Caki2 (cell line): ENCODE measurements around the gene PDGFD. TPM values are rescaled to one million over a fixed set of nuclear protein-coding genes. Genes with fewer than 3 reads are reported as not detected.

Source experiments
- DNase-seq: peaks from one replicate; pipeline ENCODE4 v3.0.0-alpha.2; 2015; ENCODE audit warnings: low read depth
- in situ Hi-C: cut with HindIII; loops from 2 replicates; pipeline ENCODE4 v1.10.0; 2016; ENCODE audit warnings: low sequenced_read_pairs, low pct_unique_long_range_greater_than_20kb, mixed read lengths
- total RNA-seq: library from RNA; depleted of rRNA; stranded (reverse); fragments of >200 nt; shearing (Covaris generic); gene quantifications from 2 replicates; pipeline ENCODE4 v1.2.3, GENCODE V29; 2014; ENCODE audit warnings: low replicate concordance

Gene PDGFD
- total RNA-seq, 1 experiment from 2014 or later = 13.1 TPM

DNA sequence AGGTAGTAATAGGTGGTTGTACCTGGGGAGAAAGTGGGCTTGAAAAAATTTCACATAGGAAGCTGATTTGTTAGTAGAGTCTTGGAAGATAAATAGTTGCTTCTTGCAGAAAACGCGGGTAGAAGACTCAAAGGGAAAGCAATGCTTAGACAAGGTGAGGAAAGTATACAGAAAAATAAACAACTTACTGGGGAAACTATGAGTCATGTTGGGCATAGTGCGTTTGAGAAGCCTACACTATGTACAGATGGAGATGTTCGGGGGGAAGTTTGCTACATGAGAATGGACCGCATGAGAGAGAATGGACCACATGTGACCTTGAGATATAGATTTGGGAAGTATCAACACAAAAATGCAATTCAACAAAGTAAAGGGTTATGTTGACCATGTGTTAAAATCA lies 214.2 kb downstream of the PDGFD start:
- in situ Hi-C loops = no loop called here
- DNase-seq = no peak

- DNase-seq = no peak
- in situ Hi-C loops = no loop called here
Observed at GRCh38 chr11:103948187-103948763, 215.7 kb downstream of the PDGFD start.

- no peak for DNase-seq
- in situ Hi-C loops = no loop called here
Observed at GRCh38 chr11:103947546-103947919, 216.4 kb downstream of the PDGFD start.

- in situ Hi-C loops = no loop called here
- DNase-seq = no peak
Observed at GRCh38 chr11:103946793-103947545, 217.0 kb downstream of the PDGFD start.

DNA sequence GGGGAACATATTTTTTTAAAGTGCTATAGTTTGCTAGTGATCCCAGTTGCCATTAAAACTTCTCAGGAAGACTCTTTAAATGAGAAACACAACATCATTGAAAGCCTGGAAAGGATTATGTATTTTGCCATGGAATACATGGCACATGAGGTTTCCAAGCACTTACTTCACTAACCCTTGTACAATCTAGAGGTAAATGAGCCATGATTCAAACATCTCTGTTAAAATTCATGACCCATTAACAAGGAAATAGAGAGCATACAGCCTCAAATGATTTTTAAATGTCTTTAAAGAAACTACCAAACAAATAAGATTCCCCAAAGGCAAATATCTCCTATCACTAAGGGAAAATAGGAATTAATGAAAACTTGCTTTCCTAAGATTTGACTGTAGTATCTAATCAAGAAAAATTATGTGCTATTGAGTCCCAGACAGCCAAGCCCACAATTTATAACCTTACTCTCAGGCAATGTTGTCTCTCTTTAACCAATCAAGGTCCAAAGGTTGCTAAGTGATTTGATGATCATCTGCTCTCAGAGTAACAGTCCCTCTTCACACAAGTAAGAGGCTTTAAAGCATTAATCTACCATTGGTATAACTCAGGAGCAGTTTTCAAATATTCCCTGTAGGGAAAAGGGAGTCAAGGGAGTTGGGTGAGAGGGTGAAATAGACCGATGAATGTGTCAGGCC lies 219.6 kb downstream of the PDGFD start:
- in situ Hi-C loops = no loop called here

DNA sequence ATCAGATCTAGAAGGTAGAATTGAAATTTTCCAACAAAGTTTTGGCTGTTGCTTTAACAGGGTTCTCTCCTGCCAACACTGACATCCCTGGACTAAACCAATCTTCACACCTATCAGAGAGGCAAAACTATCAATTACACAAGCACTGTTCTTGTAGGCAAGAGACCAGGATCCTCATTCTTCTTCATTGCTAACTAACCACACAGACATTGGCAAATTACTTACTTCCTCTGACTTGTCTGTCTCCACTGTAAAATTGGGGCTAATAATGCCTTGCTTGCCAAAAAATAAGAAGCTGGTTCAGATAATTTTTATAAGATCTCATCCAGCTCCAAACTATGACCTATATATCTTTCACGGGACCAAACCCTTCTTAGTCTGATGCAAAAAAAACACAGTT lies 221.3 kb downstream of the PDGFD start:
- in situ Hi-C loops = no loop called here
- DNase-seq = no peak

More for the DNA sequence above, 219.6 kb downstream of the PDGFD start:
- DNase-seq = no peak

GRCh38 chr11:103940551-103940950 lies 223.4 kb downstream of the PDGFD start:
- no peak for DNase-seq
- in situ Hi-C loops = no loop called here

GRCh38 chr11:103939694-103940093 lies 224.3 kb downstream of the PDGFD start:
- in situ Hi-C loops = no loop called here
- DNase-seq = no peak

GRCh38 chr11:103936059-103936458 lies 227.9 kb downstream of the PDGFD start:
- DNase-seq = no peak
- in situ Hi-C loops = no loop called here

DNA sequence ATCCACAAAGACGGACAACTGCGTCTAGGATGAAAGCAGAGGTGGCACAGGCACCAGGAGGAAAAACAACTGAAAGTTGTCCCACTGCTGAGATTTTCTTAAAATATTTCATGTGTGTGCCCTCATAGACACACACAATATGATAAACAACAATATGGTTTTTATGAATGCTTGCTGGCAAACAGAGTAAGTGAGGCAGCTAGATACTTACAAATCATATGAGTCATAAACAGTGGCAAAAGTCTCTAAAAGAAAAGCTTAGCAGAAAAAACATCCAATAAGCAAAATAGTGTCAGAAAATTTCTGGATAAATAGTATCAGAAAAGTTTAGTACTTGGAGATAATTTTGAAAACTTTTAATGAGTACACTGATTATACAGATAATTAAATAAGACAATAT lies 228.7 kb downstream of the PDGFD start:
- in situ Hi-C loops = no loop called here
- DNase-seq = no peak

- no peak for DNase-seq
- in situ Hi-C loops = no loop called here
Observed at GRCh38 chr11:103929170-103929903, 234.6 kb downstream of the PDGFD start.

- in situ Hi-C loops = no loop called here
- DNase-seq = no peak
Observed at GRCh38 chr11:103928802-103929161, 235.2 kb downstream of the PDGFD start.

GRCh38 chr11:103928040-103928801 lies 235.7 kb downstream of the PDGFD start:
- no peak for DNase-seq
- in situ Hi-C loops = no loop called here

DNA sequence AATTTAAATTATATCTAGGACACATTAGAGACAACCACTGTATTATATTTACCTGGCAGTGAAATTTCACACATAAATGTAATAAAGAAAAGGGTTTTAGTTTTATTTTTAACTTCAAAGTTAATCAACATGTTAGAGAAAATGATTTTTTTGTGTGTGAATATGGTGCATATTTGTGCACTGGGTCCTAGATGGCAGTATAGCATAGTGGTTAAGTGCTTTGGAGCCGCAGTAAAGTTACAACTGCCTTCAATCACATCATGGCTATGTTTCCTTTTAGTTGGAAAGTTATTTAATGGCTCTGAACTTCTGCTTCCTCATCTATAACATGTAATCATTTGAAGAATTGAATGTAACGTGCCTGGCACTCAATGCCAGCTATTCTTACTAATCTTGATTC lies 236.4 kb downstream of the PDGFD start:
- in situ Hi-C loops = no loop called here
- DNase-seq = no peak

DNA sequence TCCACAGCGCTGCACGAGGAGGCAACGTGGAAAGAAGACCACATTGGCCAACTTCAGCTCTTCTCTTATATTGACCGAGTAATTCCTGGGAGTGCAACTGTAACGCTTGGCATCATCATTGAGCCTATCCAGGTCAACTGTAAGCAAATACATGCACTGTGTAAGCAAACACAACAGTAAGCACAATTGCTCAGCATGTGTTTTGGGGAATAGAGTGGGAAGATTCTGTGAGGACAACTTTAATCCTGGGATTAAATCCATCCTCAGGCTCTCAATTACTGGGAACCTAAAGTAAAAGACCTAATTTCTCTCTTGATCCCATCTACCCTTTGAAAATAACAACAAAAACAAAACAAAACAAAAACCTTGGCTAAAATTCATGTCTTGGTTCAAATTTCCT lies 237.0 kb downstream of the PDGFD start:
- DNase-seq = no peak
- in situ Hi-C loops = no loop called here

GRCh38 chr11:103924166-103925013 lies 239.6 kb downstream of the PDGFD start:
- DNase-seq = no peak
- in situ Hi-C loops = no loop called here

GRCh38 chr11:103923451-103923931 lies 240.5 kb downstream of the PDGFD start:
- in situ Hi-C loops = no loop called here
- DNase-seq = peak; percentile 93
